ENCODE results near the gene GTPBP6.

DNA sequence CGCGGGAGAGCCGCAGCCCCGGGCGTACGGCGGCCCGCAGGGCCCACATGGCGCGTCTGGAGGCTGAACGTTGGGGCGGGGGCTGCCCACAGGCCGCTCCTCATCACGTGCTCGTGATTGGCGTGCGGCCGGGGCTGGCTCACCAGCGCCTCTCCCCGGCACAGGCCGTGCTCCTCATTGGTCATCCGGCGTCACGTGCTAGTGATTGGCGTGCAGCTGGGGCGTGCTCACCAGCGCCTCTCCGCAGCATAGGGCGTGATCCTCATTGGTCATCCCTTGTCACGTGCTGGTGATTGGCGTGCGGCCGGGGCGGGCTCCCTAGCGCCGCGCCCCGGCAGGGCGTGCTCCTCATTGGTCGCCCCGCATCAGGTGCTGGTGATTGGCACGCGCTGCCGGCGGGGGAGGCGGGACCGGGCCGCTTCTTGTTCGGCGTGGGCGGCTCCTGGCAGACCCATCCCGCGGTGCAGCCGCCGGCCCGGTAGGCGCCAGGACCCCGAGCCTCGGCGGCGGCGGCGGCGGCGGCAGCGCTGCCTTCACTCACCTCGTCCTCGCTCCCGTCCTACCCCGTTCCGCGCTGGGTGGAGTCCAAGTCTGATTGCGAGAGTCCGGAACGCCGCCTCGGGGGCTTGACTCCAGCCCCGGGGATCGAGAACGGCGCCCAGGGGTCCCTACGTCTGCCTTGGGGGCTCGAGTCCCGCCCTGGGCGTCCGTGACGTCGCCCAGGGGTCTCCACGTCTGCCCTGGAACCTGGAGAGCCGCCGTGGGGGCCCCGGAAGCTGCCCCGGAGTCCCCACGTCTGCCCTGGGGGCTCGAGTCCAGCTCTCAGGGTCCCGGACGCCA lies at the start of gene GTPBP6:
- TF ChIP-seq, protein P1, sequence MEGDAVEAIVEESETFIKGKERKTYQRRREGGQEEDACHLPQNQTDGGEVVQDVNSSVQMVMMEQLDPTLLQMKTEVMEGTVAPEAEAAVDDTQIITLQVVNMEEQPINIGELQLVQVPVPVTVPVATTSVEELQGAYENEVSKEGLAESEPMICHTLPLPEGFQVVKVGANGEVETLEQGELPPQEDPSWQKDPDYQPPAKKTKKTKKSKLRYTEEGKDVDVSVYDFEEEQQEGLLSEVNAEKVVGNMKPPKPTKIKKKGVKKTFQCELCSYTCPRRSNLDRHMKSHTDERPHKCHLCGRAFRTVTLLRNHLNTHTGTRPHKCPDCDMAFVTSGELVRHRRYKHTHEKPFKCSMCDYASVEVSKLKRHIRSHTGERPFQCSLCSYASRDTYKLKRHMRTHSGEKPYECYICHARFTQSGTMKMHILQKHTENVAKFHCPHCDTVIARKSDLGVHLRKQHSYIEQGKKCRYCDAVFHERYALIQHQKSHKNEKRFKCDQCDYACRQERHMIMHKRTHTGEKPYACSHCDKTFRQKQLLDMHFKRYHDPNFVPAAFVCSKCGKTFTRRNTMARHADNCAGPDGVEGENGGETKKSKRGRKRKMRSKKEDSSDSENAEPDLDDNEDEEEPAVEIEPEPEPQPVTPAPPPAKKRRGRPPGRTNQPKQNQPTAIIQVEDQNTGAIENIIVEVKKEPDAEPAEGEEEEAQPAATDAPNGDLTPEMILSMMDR (IDR thresholded peaks at IDR 0.05) = peak; percentile 46
- TF ChIP-seq ZFX (IDR thresholded peaks at IDR 0.05; ENCODE audit: borderline replicate concordance) = no peak
